Neural progenitor cell (in vitro differentiated cells): ENCODE results near the gene SMIM35. TPM values are rescaled to one million over a fixed set of nuclear protein-coding genes. Genes with fewer than 3 reads are reported as not detected.

Experiments used
- DNase-seq: peaks from one replicate; pipeline ENCODE4 v3.0.0-alpha.2; 2016; ENCODE audit warnings: low spot score
- H2AFZ ChIP-seq: fragments of 200-600 bp; sonication (generic); replicated peaks from 2 replicates; pipeline ENCODE4 v1.6.1; 2016; ENCODE audit warnings: antibody characterized with exemption
- H3F3A ChIP-seq: fragments of 200-600 bp; sonication (generic); 2 replicates; pipeline ENCODE4 v1.6.1; 2016; ENCODE audit warnings: antibody characterized with exemption, low read depth
- H3K27ac ChIP-seq: fragments of 200-600 bp; sonication (generic); 2 replicates; pipeline ENCODE4 v1.5.1; 2016; ENCODE audit warnings: mild to moderate bottlenecking
- H3K27me3 ChIP-seq: fragments of 200-600 bp; sonication (generic); 2 replicates; pipeline ENCODE4 v1.6.1; 2016; ENCODE audit warnings: mild to moderate bottlenecking, moderate library complexity
- H3K36me3 ChIP-seq: fragments of 200-600 bp; sonication (generic); 2 replicates; pipeline ENCODE4 v1.5.1; 2016
- H3K4me1 ChIP-seq: fragments of 200-600 bp; sonication (generic); 2 replicates; pipeline ENCODE4 v1.6.1; 2016; ENCODE audit warnings: mixed run types
- H3K4me2 ChIP-seq: fragments of 200-600 bp; sonication (generic); 2 replicates; pipeline ENCODE4 v1.6.1; 2016
- H3K4me3 ChIP-seq: fragments of 200-600 bp; sonication (generic); 2 replicates; pipeline ENCODE4 v1.5.1; 2016
- H3K79me2 ChIP-seq: fragments of 200-600 bp; sonication (generic); 2 replicates; pipeline ENCODE4 v1.6.1; 2016; ENCODE audit warnings: low read depth
- H3K9ac ChIP-seq: fragments of 200-600 bp; sonication (generic); 2 replicates; pipeline ENCODE4 v1.6.1; 2016
- H3K9me3 ChIP-seq: fragments of 200-600 bp; sonication (generic); 2 replicates; pipeline ENCODE4 v1.5.1; 2016; ENCODE audit warnings: low read depth
- H4K20me1 ChIP-seq: fragments of 200-600 bp; sonication (generic); 2 replicates; pipeline ENCODE4 v1.6.1; 2016; ENCODE audit warnings: low read depth
- H3K27ac Mint-ChIP-seq: 3 replicates; pipeline ENCODE4 v1.8.0; 2021; ENCODE audit warnings: mixed read lengths
- H3K27me3 Mint-ChIP-seq: 2 replicates; pipeline ENCODE4 v1.8.0; 2022; ENCODE audit warnings: low read depth, mild to moderate bottlenecking, inconsistent platforms, moderate library complexity, mixed read lengths; ENCODE audit not compliant: insufficient read depth
- H3K36me3 Mint-ChIP-seq: 3 replicates; pipeline ENCODE4 v1.8.0; 2021; ENCODE audit warnings: mixed read lengths
- H3K4me1 Mint-ChIP-seq: 3 replicates; pipeline ENCODE4 v1.8.0; 2021; ENCODE audit warnings: mixed read lengths
- H3K4me3 Mint-ChIP-seq: 3 replicates; pipeline ENCODE4 v1.8.0; 2021; ENCODE audit warnings: mild to moderate bottlenecking, moderate library complexity, mixed read lengths
- H3K9me3 Mint-ChIP-seq: 3 replicates; pipeline ENCODE4 v1.8.0; 2020; ENCODE audit warnings: mixed read lengths
- CTCF ChIP-seq: fragments of 200-600 bp; sonication (generic); IDR thresholded peaks from 2 replicates; pipeline ENCODE4 v1.5.1; 2017; ENCODE audit warnings: antibody characterized with exemption, mild to moderate bottlenecking
- EZH2 ChIP-seq: fragments of 200-600 bp; sonication (generic); IDR thresholded peaks from 2 replicates; pipeline ENCODE4 v1.6.1; 2017; ENCODE audit warnings: antibody characterized with exemption, mild to moderate bottlenecking, moderate library complexity
- EZH2phosphoT487 ChIP-seq: fragments of 200-600 bp; sonication (generic); IDR thresholded peaks from 2 replicates; pipeline ENCODE4 v1.6.1; 2017; ENCODE audit warnings: antibody characterized with exemption
- total RNA-seq: library from RNA; depleted of rRNA; stranded (reverse); fragments of >200 nt; gene quantifications from 2 replicates; pipeline ENCODE4 v1.2.3, GENCODE V29; 2015; ENCODE audit warnings: low replicate concordance

Gene SMIM35
- total RNA-seq, 1 donor from 2014 or later = not detected

DNA sequence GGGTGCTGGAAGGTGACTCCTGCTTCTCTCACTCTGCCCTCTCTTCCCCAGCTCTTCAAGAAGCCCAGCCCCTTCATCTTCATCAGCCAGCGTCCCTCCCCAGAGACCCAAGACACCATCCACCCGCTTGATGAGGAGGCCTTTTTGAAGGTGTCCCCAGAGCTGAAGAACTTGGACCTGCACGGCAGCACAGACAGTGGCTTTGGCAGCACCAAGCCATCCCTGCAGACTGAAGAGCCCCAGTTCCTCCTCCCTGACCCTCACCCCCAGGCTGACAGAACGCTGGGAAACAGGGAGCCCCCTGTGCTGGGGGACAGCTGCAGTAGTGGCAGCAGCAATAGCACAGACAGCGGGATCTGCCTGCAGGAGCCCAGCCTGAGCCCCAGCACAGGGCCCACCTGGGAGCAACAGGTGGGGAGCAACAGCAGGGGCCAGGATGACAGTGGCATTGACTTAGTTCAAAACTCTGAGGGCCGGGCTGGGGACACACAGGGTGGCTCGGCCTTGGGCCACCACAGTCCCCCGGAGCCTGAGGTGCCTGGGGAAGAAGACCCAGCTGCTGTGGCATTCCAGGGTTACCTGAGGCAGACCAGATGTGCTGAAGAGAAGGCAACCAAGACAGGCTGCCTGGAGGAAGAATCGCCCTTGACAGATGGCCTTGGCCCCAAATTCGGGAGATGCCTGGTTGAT is 88.0 kb downstream of the SMIM35 start:
- H3K9me3 ChIP-seq = no peaks in the 10 kb centered on the region
- Mint-ChIP-seq H3K27ac (no peak overlapping the region), H3K4me3 (no peak overlapping the region), H3K9me3 (peaks cover 2% of the 10 kb centered on the region), H3K4me1 (peaks cover 9% of the 10 kb centered on the region), H3K36me3 (no peaks in the 10 kb centered on the region), H3K27me3 (peaks cover 9% of the 10 kb centered on the region)
- no peak overlapping the region for H3K4me3 ChIP-seq
- H3K4me2 ChIP-seq = no peak overlapping the region
- no peak overlapping the region for H2AFZ ChIP-seq
- peaks cover 2% of the 10 kb centered on the region for H3K27me3 ChIP-seq
- no peaks in the 10 kb centered on the region for H3K79me2 ChIP-seq
- peaks cover 18% of the 10 kb centered on the region for H3F3A ChIP-seq
- DNase-seq = no peak
- H4K20me1 ChIP-seq = no peaks in the 10 kb centered on the region
- peaks cover 22% of the 10 kb centered on the region for H3K4me1 ChIP-seq
- no peak overlapping the region for H3K9ac ChIP-seq
- H3K27ac ChIP-seq = no peak overlapping the region
- TF ChIP-seq EZH2 (no peak), CTCF (no peak)
- H3K36me3 ChIP-seq = no peaks in the 10 kb centered on the region

GRCh38 chr11:117997823-117998579 is 88.8 kb downstream of the SMIM35 start:
- H3K4me3 ChIP-seq = no peak overlapping the region
- Mint-ChIP-seq H3K27me3 (peaks cover 9% of the 10 kb centered on the region), H3K4me3 (no peak overlapping the region), H3K36me3 (no peaks in the 10 kb centered on the region), H3K9me3 (no peaks in the 10 kb centered on the region), H3K4me1 (peaks cover 9% of the 10 kb centered on the region), H3K27ac (no peak overlapping the region)
- H3K79me2 ChIP-seq = no peaks in the 10 kb centered on the region
- no peaks in the 10 kb centered on the region for H3K9me3 ChIP-seq
- DNase-seq = no peak
- H3K36me3 ChIP-seq = no peaks in the 10 kb centered on the region
- H3K4me1 ChIP-seq = peaks cover 20% of the 10 kb centered on the region
- no peak for TF ChIP-seq EZH2
- TF ChIP-seq CTCF = no peak
- no peak for TF ChIP-seq EZH2phosphoT487
- peaks cover 13% of the 10 kb centered on the region for H3F3A ChIP-seq
- no peaks in the 10 kb centered on the region for H3K27me3 ChIP-seq
- no peak overlapping the region for H3K9ac ChIP-seq
- no peak overlapping the region for H3K27ac ChIP-seq
- no peak overlapping the region for H3K4me2 ChIP-seq
- H2AFZ ChIP-seq = no peak overlapping the region
- H4K20me1 ChIP-seq = no peaks in the 10 kb centered on the region

GRCh38 chr11:117997406-117997805 is 89.4 kb downstream of the SMIM35 start:
- Histone ChIP-seq H4K20me1 (no peaks in the 10 kb centered on the region), H3K4me1 (peaks cover 16% of the 10 kb centered on the region), H3F3A (peaks cover 7% of the 10 kb centered on the region), H3K27me3 (no peaks in the 10 kb centered on the region), H3K36me3 (no peaks in the 10 kb centered on the region), H3K79me2 (no peaks in the 10 kb centered on the region), H2AFZ (no peak overlapping the region), H3K4me2 (no peak overlapping the region), H3K9me3 (no peaks in the 10 kb centered on the region), H3K9ac (no peak overlapping the region), H3K4me3 (no peak overlapping the region), H3K27ac (no peak overlapping the region)
- Mint-ChIP-seq H3K27me3 (peaks cover 9% of the 10 kb centered on the region), H3K9me3 (no peaks in the 10 kb centered on the region), H3K27ac (no peak overlapping the region), H3K36me3 (no peaks in the 10 kb centered on the region), H3K4me3 (no peak overlapping the region), H3K4me1 (peaks cover 4% of the 10 kb centered on the region)
- no peak for TF ChIP-seq CTCF
- no peak for TF ChIP-seq EZH2phosphoT487
- TF ChIP-seq EZH2 = no peak
- DNase-seq = no peak
